ENCODE results near the gene NAV1. TPM values are rescaled to one million over a fixed set of nuclear protein-coding genes. Genes with fewer than 3 reads are reported as not detected.

The NAV1 gene
- total RNA-seq, 1 experiment from 2014 or later: 51.0 TPM

- POLR2A ChIA-PET: no interaction called here
- H3K4me3 Mint-ChIP-seq: no peak overlapping the region
- TF ChIP-seq PRRX2 (CRISPR knock-in tag; IDR thresholded peaks at IDR 0.05): no peak
- no peak for TF ChIP-seq ATF6 (CRISPR knock-in tag; IDR thresholded peaks at IDR 0.05)
- no peak for TF ChIP-seq STAT6 (CRISPR knock-in tag; conservative IDR thresholded peaks at IDR 0.05; ENCODE audit: low read depth)
- no peak for TF ChIP-seq NR2C2 (CRISPR knock-in tag; IDR thresholded peaks at IDR 0.05)
- TF ChIP-seq ZNF416 (CRISPR knock-in tag; IDR thresholded peaks at IDR 0.05): no peak
- no peak for TF ChIP-seq ZNF263 (CRISPR knock-in tag; IDR thresholded peaks at IDR 0.05; ENCODE audit: low read depth)
- no peak for TF ChIP-seq ELF4 (CRISPR knock-in tag; IDR thresholded peaks at IDR 0.05; ENCODE audit: low read depth)
- no peak for TF ChIP-seq RORB (CRISPR knock-in tag; IDR thresholded peaks at IDR 0.05)
- TF ChIP-seq GABPB1 (CRISPR knock-in tag; IDR thresholded peaks at IDR 0.05): no peak
- TF ChIP-seq TEAD1 (CRISPR knock-in tag; IDR thresholded peaks at IDR 0.05): no peak
- TF ChIP-seq GRHL2 (CRISPR knock-in tag; IDR thresholded peaks at IDR 0.05; ENCODE audit: insufficient replicate concordance, severe bottlenecking): no peak
- TF ChIP-seq ZNF219 (CRISPR knock-in tag; IDR thresholded peaks at IDR 0.05; ENCODE audit: borderline replicate concordance): no peak
- TF ChIP-seq, protein P1, sequence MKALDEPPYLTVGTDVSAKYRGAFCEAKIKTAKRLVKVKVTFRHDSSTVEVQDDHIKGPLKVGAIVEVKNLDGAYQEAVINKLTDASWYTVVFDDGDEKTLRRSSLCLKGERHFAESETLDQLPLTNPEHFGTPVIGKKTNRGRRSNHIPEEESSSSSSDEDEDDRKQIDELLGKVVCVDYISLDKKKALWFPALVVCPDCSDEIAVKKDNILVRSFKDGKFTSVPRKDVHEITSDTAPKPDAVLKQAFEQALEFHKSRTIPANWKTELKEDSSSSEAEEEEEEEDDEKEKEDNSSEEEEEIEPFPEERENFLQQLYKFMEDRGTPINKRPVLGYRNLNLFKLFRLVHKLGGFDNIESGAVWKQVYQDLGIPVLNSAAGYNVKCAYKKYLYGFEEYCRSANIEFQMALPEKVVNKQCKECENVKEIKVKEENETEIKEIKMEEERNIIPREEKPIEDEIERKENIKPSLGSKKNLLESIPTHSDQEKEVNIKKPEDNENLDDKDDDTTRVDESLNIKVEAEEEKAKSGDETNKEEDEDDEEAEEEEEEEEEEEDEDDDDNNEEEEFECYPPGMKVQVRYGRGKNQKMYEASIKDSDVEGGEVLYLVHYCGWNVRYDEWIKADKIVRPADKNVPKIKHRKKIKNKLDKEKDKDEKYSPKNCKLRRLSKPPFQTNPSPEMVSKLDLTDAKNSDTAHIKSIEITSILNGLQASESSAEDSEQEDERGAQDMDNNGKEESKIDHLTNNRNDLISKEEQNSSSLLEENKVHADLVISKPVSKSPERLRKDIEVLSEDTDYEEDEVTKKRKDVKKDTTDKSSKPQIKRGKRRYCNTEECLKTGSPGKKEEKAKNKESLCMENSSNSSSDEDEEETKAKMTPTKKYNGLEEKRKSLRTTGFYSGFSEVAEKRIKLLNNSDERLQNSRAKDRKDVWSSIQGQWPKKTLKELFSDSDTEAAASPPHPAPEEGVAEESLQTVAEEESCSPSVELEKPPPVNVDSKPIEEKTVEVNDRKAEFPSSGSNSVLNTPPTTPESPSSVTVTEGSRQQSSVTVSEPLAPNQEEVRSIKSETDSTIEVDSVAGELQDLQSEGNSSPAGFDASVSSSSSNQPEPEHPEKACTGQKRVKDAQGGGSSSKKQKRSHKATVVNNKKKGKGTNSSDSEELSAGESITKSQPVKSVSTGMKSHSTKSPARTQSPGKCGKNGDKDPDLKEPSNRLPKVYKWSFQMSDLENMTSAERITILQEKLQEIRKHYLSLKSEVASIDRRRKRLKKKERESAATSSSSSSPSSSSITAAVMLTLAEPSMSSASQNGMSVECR (CRISPR knock-in tag; IDR thresholded peaks at IDR 0.05; ENCODE audit: borderline replicate concordance): no peak
- TF ChIP-seq, protein P2, sequence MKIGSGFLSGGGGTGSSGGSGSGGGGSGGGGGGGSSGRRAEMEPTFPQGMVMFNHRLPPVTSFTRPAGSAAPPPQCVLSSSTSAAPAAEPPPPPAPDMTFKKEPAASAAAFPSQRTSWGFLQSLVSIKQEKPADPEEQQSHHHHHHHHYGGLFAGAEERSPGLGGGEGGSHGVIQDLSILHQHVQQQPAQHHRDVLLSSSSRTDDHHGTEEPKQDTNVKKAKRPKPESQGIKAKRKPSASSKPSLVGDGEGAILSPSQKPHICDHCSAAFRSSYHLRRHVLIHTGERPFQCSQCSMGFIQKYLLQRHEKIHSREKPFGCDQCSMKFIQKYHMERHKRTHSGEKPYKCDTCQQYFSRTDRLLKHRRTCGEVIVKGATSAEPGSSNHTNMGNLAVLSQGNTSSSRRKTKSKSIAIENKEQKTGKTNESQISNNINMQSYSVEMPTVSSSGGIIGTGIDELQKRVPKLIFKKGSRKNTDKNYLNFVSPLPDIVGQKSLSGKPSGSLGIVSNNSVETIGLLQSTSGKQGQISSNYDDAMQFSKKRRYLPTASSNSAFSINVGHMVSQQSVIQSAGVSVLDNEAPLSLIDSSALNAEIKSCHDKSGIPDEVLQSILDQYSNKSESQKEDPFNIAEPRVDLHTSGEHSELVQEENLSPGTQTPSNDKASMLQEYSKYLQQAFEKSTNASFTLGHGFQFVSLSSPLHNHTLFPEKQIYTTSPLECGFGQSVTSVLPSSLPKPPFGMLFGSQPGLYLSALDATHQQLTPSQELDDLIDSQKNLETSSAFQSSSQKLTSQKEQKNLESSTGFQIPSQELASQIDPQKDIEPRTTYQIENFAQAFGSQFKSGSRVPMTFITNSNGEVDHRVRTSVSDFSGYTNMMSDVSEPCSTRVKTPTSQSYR (CRISPR knock-in tag; IDR thresholded peaks at IDR 0.05): no peak
- TF ChIP-seq, protein P3, sequence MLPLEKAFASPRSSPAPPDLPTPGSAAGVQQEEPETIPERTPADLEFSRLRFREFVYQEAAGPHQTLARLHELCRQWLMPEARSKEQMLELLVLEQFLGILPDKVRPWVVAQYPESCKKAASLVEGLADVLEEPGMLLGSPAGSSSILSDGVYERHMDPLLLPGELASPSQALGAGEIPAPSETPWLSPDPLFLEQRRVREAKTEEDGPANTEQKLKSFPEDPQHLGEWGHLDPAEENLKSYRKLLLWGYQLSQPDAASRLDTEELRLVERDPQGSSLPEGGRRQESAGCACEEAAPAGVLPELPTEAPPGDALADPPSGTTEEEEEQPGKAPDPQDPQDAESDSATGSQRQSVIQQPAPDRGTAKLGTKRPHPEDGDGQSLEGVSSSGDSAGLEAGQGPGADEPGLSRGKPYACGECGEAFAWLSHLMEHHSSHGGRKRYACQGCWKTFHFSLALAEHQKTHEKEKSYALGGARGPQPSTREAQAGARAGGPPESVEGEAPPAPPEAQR (CRISPR knock-in tag; IDR thresholded peaks at IDR 0.05): no peak
- no peak for TF ChIP-seq TP53 (CRISPR knock-in tag; IDR thresholded peaks at IDR 0.05)
- no peak overlapping the region for H3K27ac Mint-ChIP-seq
- ATAC-seq (no peak), DNase-seq (ENCODE audit: low spot score) (no peak)
- H3K9me3 Mint-ChIP-seq: no peaks in the 10 kb centered on the region
- no peaks in the 10 kb centered on the region; the same call in 1 of the 2 replicates for H3K27me3 Mint-ChIP-seq (ENCODE audit: low read depth)
- CTCF ChIA-PET: interaction anchor here (1.0 to 2.8 kb wide), 7 partner anchors 8 to 243 kb away, joined by 3 to 9 read pairs (median 4); no protein-coding TSS in a partner anchor
- H3K4me1 Mint-ChIP-seq: peaks cover 6% of the 10 kb centered on the region
- no peaks in the 10 kb centered on the region for H3K36me3 Mint-ChIP-seq
Observed at GRCh38 chr1:201551877-201552731, 13.2 kb downstream of the NAV1 start.
